NCI-H128 (cell line): ENCODE data around the gene AKT2.

Source experiments
- DNase-seq: peaks from one replicate; lab custom pipeline; 2025; ENCODE audit not compliant: unreplicated experiment; lab: John Stamatoyannopoulos, UW

The AKT2 gene

GRCh38 chr19:40274585-40275544 lies 10.3 kb downstream of the AKT2 start:
- DNase-seq = no peak

GRCh38 chr19:40273469-40274360 lies 11.4 kb downstream of the AKT2 start:
- DNase-seq = no peak

- no peak for DNase-seq
Observed at GRCh38 chr19:40272261-40272660, 12.9 kb downstream of the AKT2 start.

DNA sequence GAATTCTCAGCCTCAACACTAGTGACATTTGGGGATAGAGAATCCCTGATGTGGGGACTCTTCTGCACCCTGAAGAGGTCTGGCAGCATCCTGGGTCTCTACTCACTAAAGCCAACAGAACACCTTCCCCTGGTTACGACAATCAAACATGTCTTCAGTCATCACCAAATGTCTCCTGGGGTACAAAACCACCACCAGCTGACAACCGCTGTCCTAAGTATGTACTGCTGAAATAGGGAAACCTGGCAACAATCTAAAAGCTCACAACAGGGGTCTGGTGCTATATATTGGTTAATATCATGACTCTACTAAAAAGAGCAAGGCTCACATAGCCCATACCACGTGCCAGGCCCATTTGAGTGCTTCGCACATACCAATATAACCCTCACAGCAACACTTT lies 13.4 kb downstream of the AKT2 start:
- DNase-seq = no peak

DNA sequence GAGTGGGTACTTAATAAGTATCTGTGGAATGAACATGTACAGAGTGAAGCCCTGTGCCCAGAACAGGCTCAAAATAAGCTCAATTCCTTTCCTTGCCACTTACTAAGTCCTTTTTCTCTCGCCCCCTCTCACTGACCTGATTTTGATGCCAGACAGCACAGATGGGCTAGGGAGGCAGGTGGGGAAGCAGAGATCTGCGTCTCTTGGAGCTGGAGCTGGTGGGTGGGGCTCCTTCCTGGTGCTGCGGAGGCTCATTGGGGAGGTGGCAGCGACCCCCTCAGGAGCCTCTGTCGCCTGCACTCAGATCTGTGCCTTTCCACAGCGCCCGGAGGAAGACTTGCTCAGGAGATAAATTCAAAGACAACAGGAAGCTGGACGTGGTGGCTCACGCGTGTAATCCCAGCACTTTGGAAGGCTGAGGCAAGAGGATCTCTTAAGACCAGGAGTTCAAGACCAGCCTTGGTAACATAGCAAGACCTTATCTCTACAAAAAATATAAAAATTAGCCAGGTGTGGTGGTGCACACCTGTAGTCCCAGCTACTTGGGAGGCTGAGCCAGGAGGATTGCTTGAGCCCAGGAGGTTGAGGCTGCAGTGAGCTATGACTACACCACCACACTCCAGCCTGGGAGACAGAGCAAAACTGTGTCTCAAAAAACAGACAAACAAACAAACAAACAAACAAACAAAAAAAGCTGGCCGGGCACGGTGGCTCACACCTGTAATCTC lies 14.6 kb downstream of the AKT2 start:
- no peak for DNase-seq

DNA sequence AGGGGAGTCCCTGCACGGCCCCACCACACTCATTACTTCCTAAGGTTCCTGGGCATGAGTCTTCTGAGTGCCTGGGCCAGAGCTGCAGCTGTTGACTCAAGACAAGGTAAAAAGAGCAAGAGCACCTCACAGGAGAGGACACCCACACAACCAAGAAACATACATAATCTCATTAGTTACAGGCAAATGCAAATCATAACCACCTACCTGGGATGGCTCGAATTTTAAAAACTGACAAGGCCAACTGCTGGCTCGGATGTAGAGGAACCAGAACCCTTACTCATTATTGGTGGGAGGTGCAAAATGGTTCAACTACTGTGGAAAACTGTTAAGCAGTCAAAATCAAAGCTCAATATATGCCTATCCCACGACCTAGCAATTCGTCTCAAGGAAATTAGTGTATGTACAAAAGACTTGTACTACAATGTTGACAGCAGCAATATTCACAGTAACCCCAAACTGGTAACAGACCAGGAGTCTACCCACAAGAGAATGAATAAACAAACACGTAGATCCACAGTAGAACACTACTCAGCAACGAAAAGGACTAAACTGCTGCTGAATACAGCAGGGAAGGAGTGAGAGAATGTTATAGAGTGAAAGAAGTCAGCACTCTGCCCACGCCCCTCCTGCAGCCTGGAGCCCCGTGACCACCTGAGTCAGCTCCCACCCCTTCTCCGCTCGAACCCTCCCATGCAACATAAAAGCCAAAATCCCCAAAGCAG lies 15.8 kb downstream of the AKT2 start:
- no peak for DNase-seq

DNA sequence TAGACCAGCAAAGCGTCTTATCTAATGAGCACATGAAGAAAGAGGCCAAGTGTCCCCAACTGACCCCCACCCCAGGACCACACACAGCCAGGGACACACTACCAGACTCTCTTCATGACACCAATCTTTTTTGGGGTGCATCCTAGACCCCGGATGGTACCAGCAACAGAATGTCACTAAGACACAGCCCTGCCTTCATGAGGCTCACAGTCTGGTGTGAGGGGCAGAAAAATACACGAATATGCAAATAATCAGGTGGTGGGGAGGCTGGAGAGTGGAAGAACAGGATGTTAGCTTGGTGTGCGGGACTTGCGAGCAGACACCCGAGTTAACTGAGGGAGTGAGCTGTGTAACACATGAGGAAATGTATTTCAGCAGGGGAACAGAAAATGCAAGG lies 17.5 kb downstream of the AKT2 start:
- no peak for DNase-seq

- DNase-seq = no peak
Observed at GRCh38 chr19:40266912-40267600, 18.1 kb downstream of the AKT2 start.

- no peak for DNase-seq
Observed at GRCh38 chr19:40266119-40266518, 19.0 kb downstream of the AKT2 start.

DNA sequence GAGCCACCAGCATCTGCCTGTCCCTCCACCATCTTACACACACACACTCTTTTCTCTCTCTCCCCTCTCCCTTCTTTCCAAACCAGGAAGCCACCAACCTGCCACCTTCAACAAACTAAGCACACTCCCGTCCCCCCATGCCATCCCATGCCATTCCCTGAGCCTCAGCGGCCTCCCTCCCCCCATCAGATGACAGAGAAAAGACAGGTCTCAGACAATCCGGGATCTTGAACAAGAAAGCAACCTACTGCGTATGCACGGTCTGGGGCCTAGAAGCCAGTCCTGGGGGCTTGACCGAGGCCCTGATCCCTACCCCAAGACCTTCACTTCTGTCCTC lies 19.4 kb downstream of the AKT2 start:
- DNase-seq = no peak

DNA sequence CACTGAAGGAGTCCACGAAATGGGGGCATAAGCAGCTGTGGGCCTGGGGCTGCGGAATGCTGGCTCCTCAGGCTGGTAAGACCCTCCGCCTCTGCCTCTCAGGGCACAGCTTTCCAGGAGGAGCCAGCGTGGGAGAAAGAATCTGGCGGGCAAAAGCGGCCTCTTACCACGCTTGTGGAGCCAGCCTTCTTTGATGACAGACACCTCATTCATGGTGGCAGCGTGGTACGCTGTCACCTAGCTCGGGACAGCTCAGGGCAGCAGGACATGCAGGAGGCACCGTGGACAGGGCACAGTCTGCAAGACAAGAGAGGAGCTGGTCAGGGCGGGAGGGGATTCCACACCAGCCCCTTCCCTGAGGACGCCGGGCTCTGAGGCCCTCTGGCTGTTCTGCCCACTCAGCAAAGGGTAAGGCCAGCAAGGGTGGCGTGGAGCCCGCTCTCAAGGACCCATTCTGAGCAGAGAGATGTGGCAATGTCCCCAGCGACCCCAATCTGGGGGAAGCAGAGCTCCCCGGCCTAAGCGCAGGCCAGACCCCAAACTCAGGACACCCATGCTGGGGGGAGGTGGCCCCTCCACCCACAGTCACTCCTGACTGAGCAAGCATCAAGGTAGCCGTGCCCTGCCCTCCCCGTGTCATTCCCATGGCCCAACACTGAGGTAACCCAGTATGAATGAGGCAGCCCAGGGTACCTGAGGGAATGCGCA lies 19.9 kb downstream of the AKT2 start:
- DNase-seq = no peak

DNA sequence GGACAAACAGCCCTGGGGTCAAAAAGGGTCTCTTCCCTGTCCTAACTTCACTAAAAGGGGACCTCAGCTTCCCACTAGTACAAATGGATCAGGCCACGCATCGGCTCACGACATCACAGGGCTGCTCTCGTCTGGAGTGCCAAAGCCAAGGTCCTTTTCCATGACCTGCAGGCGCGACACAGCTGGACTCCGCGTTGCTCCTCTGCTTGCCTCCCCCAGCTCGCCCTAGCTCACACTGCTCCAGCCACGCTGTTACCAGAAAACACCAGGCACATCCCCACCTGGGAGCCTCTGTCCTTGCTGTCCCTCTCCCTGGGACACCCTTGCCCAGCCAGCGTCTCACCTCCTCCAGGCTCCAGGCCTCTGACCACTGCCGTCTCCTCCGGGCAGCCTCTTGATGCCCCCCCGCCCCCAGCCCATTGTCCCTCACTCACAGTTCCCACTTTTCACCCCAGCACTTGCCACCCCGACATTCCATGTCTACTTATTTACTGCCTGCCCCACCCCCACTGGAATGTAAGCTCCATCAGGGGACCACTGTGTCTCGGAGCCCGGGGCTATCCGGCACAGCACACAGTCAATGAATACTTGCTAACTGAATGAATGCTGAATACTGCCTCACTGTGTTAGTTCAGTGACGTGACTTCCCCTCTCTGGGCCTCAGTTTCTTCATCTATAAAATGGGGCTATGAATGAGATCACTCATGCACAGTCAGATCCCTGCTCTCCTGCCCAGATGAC lies 20.7 kb downstream of the AKT2 start:
- no peak for DNase-seq

- no peak for DNase-seq
Observed at GRCh38 chr19:40263440-40264313, 21.5 kb downstream of the AKT2 start.

DNA sequence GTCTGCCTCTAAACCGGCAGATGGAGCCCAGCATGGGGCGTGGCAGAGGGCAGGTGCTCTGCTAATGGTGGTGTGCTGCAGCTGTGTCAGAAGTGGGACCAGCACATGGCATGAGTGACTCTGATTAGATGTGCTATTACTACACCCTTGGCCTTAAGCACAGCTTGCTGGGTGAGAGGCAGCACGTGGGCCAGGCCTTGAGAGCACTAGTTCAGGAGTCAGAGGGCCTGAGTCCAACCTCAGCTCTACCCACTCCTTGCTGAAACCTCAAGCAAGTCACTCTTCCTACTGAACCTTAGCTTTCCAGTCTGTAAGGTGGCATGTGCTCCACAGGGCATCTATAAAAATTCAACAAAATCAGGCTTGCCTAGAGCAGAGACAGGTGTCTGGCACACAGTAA lies 22.7 kb downstream of the AKT2 start:
- no peak for DNase-seq

- no peak for DNase-seq
Observed at GRCh38 chr19:40261631-40262030, 23.5 kb downstream of the AKT2 start.

- no peak for DNase-seq
Observed at GRCh38 chr19:40257096-40257517, 28.0 kb downstream of the AKT2 start.

- DNase-seq = no peak
Observed at GRCh38 chr19:40256512-40256911, 28.6 kb downstream of the AKT2 start.
